H4 (cell line): ENCODE measurements around the gene PROSER3. TPM values are rescaled to one million over a fixed set of nuclear protein-coding genes. Genes with fewer than 3 reads are reported as not detected.
"Not testable (repeated sequence)": the region's sequence is repeated elsewhere in the genome, so short reads cannot be mapped to it uniquely, and the experiment has no call there.

Experiments
- DNase-seq: peaks from one replicate; pipeline ENCODE4 v3.0.0-alpha.2; 2015; ENCODE audit warnings: low spot score
- total RNA-seq: library from RNA; depleted of rRNA; stranded (reverse); fragments of >200 nt; shearing (Covaris generic); gene quantifications from 2 replicates; pipeline ENCODE4 v1.2.3, GENCODE V29; 2014

Gene PROSER3
- total RNA-seq, 1 experiment from 2014 or later: 15.3 TPM

- no peak for DNase-seq
Observed at GRCh38 chr19:35753634-35754369, 4.2 kb upstream of the PROSER3 start.

GRCh38 chr19:35754370-35755130, 3.4 kb upstream of the PROSER3 start:
- no peak for DNase-seq

GRCh38 chr19:35755131-35755549, 2.8 kb upstream of the PROSER3 start:
- no peak for DNase-seq

- no peak for DNase-seq
Observed at GRCh38 chr19:35755550-35756376, 2.2 kb upstream of the PROSER3 start.

- no peak for DNase-seq
Observed at GRCh38 chr19:35756377-35757230, 1.4 kb upstream of the PROSER3 start, which contains the start of gene HSPB6. TSS of gene HSPB6 (minus strand) at chr19:35757029. CDS start at chr19:35757008, 21 bp downstream.

- DNase-seq: no peak
Observed at GRCh38 chr19:35757231-35757748, 686 bp upstream of the PROSER3 start.

- no peak for DNase-seq
Observed at GRCh38 chr19:35759697-35760096, 1.7 kb downstream of the PROSER3 start.

- no peak for DNase-seq
Observed at GRCh38 chr19:35760711-35761349, 2.9 kb downstream of the PROSER3 start.

GRCh38 chr19:35764432-35765315, 6.7 kb downstream of the PROSER3 start:
- no peak for DNase-seq

GRCh38 chr19:35766571-35767104, 8.7 kb downstream of the PROSER3 start:
- no peak for DNase-seq

- DNase-seq: no peak
Observed at GRCh38 chr19:35767288-35768081, 9.5 kb downstream of the PROSER3 start.

GRCh38 chr19:35768082-35768421, 10.1 kb downstream of the PROSER3 start:
- DNase-seq: no peak

- not testable (repeated sequence) for DNase-seq
Observed at GRCh38 chr19:35772362-35772761, 14.4 kb downstream of the PROSER3 start.

- DNase-seq: no peak
Observed at GRCh38 chr19:35773020-35773806, 15.2 kb downstream of the PROSER3 start.

- DNase-seq: no peak
Observed at GRCh38 chr19:35774274-35775045, 16.5 kb downstream of the PROSER3 start.

GRCh38 chr19:35775046-35775297, 17.0 kb downstream of the PROSER3 start:
- no peak for DNase-seq
